Esophagus muscularis mucosa (tissue), 4 donors: ENCODE data around the gene GAB1.

Source experiments
- CTCF ChIP-seq, 3 experiments: fragments of 200-600 bp in 2 of 3; fragments of 450-650 bp in 1 of 3; sonication (generic) in 2 of 3; IDR thresholded peaks; one replicate each; pipeline ENCODE4 v1.5.1; 2017 to 2019; ENCODE audit warnings: antibody characterized with exemption in 3 of 3, mild to moderate bottlenecking in 2 of 3, moderate library complexity in 1 of 3
- EP300 ChIP-seq: sonication (generic); formaldehyde crosslinking; IDR thresholded peaks from one replicate; pipeline ENCODE4 v1.6.1; 2017; ENCODE audit warnings: antibody characterized with exemption
- POLR2A ChIP-seq: fragments of 450-650 bp; IDR thresholded peaks from one replicate; pipeline ENCODE4 v1.6.1; 2017; ENCODE audit warnings: antibody characterized with exemption, moderate library complexity, mild to moderate bottlenecking, low read depth
- POLR2AphosphoS5 ChIP-seq, 2 donors: sonication (generic); formaldehyde crosslinking; IDR thresholded peaks; one replicate each; pipeline ENCODE4 v1.6.1; 2017; ENCODE audit warnings: antibody characterized with exemption in 2 of 2

- TF ChIP-seq CTCF (IDR thresholded peaks at IDR 0.05) (no peak), EP300 (no peak), POLR2AphosphoS5 (IDR thresholded peaks at IDR 0.05) (no peak), POLR2A (no peak)
These were observed 177.5 kb downstream of the GAB1 start for GRCh38 chr4:143514169-143514495.
